DMS 273 (cell line): ENCODE results near the gene TBCC.
"Not testable (repeated sequence)": the region's sequence is repeated elsewhere in the genome, so short reads cannot be mapped to it uniquely, and the experiment has no call there.

ENCODE experiments used
- DNase-seq: peaks from one replicate; lab custom pipeline; 2025; ENCODE audit not compliant: unreplicated experiment; lab: John Stamatoyannopoulos, UW

TBCC gene

GRCh38 chr6:42733867-42734481 lies 11.9 kb downstream of the TBCC start:
- DNase-seq = not testable (repeated sequence)

GRCh38 chr6:42729731-42730130 lies 16.2 kb downstream of the TBCC start:
- no peak for DNase-seq

GRCh38 chr6:42727627-42728026 lies 18.3 kb downstream of the TBCC start:
- DNase-seq = no peak

GRCh38 chr6:42727087-42727611 lies 18.8 kb downstream of the TBCC start:
- DNase-seq = no peak

GRCh38 chr6:42726485-42727086 lies 19.3 kb downstream of the TBCC start:
- peak; percentile 91 for DNase-seq

GRCh38 chr6:42726026-42726425 lies 19.9 kb downstream of the TBCC start:
- DNase-seq = no peak

GRCh38 chr6:42724825-42725224 lies 21.1 kb downstream of the TBCC start:
- no peak for DNase-seq

GRCh38 chr6:42722497-42722896 lies 23.4 kb downstream of the TBCC start, which contains the start of gene PRPH2:
TSS of gene PRPH2 (minus strand) at chr6:42722597. CDS start at chr6:42722334, 263 bp downstream.
- no peak for DNase-seq

GRCh38 chr6:42720739-42721138 lies 25.2 kb downstream of the TBCC start:
- no peak for DNase-seq

- DNase-seq = no peak
Observed at GRCh38 chr6:42715871-42716270, 30.0 kb downstream of the TBCC start.

- no peak for DNase-seq
Observed at GRCh38 chr6:42714098-42714761, 31.7 kb downstream of the TBCC start.

GRCh38 chr6:42711930-42712329 lies 34.0 kb downstream of the TBCC start:
- DNase-seq = no peak

- no peak for DNase-seq
Observed at GRCh38 chr6:42710316-42710715, 35.6 kb downstream of the TBCC start.

- no peak for DNase-seq
Observed at GRCh38 chr6:42709871-42710270, 36.0 kb downstream of the TBCC start.

- no peak for DNase-seq
Observed at GRCh38 chr6:42708096-42708495, 37.8 kb downstream of the TBCC start.

- no peak for DNase-seq
Observed at GRCh38 chr6:42707595-42707994, 38.3 kb downstream of the TBCC start.

GRCh38 chr6:42704937-42705374 lies 40.9 kb downstream of the TBCC start:
- no peak for DNase-seq

- DNase-seq = no peak
Observed at GRCh38 chr6:42704251-42704936, 41.5 kb downstream of the TBCC start.

- DNase-seq = not testable (repeated sequence)
Observed at GRCh38 chr6:42702786-42703185, 43.1 kb downstream of the TBCC start.

- no peak for DNase-seq
Observed at GRCh38 chr6:42702200-42702599, 43.7 kb downstream of the TBCC start.

- no peak for DNase-seq
Observed at GRCh38 chr6:42698217-42698616, 47.7 kb downstream of the TBCC start.
